Kidney (tissue), 14 donors: ENCODE data around the gene EPHB1. TPM values are rescaled to one million over a fixed set of nuclear protein-coding genes. Genes with fewer than 3 reads are reported as not detected.

Experiments used
- DNase-seq, 5 donors: peaks; one replicate each; pipeline ENCODE4 v3.0.0-alpha.2; 2013 to 2020
- FAIRE-seq: peaks from 2 replicates; lab custom pipeline; 2012; peaks lifted over from hg19 to GRCh38; lab: Jason Lieb, UNC
- H3K27ac ChIP-seq, 2 donors: one replicate each; pipeline ENCODE4 v1.7.0; 2013; ENCODE audit warnings: low read depth in 2 of 2, low read length in 2 of 2, inconsistent platforms in 1 of 2
- H3K27me3 ChIP-seq: one replicate; pipeline ENCODE4 v1.7.1; 2013; ENCODE audit warnings: low read length, inconsistent platforms; ENCODE audit not compliant: control insufficient read depth, insufficient read depth
- H3K36me3 ChIP-seq, 3 donors: one replicate each; pipeline versions ENCODE4 v1.7.0 to v1.7.1; 2013; ENCODE audit warnings: low read length in 3 of 3, control low read depth in 1 of 3, inconsistent platforms in 1 of 3; ENCODE audit not compliant: insufficient read depth in 3 of 3, control insufficient read depth in 2 of 3
- H3K4me1 ChIP-seq, 3 donors: one replicate each; pipeline versions ENCODE4 v1.7.0 to v1.7.1; 2013; ENCODE audit warnings: low read length in 3 of 3, inconsistent platforms in 1 of 3, low read depth in 1 of 3; ENCODE audit not compliant: control insufficient read depth in 2 of 3, insufficient read depth in 2 of 3
- H3K4me3 ChIP-seq, 3 donors: one replicate each; pipeline versions ENCODE4 v1.7.0 to v1.8.1; 2013; ENCODE audit warnings: low read length in 3 of 3, control low read depth in 1 of 3, inconsistent platforms in 1 of 3
- H3K9ac ChIP-seq, 3 donors: one replicate each; pipeline versions ENCODE4 v1.7.0 to v1.7.1; 2013; ENCODE audit warnings: low read length in 3 of 3, control low read depth in 1 of 3, inconsistent platforms in 1 of 3
- H3K9me3 ChIP-seq, 3 donors: one replicate each; pipeline versions ENCODE4 v1.7.0 to v1.7.1; 2013; ENCODE audit warnings: low read length in 3 of 3, control low read depth in 1 of 3, inconsistent platforms in 1 of 3; ENCODE audit not compliant: control insufficient read depth in 2 of 3, insufficient read depth in 1 of 3
- intact Hi-C: fragments of 100-400 bp; cut with DNase I; formaldehyde crosslinking; loops from one replicate; pipeline ENCODE4 v1.11.1; 2022
- polyA plus RNA-seq: library from polyadenylated mRNA; stranded (reverse); fragments of 350-450 nt; fragmentation: Illumina TruSeq; extraction: RNeasy Lipid Tissue Mini Kit (QIAGEN cat#74804); gene quantifications from one replicate; pipeline ENCODE4 v1.2.3, GENCODE V29; 2014; ENCODE audit warnings: low read depth, low replicate concordance; ENCODE audit not compliant: insufficient read depth
- total RNA-seq: library from RNA; stranded (reverse); fragmentation: NEBNext Ultra II Directional; extraction: Animal tissue kit (Norgen Biotek cat#: 25700); gene quantifications from one replicate; pipeline ENCODE4 v1.2.1, GENCODE V29; 2021
- TF ChIP-seq, protein P1 (sequence below): IDR thresholded peaks from 3 replicates; pipeline ENCODE4 v1.5.1; 2012; ENCODE audit warnings: mild to moderate bottlenecking, moderate library complexity, borderline replicate concordance; ENCODE audit not compliant: insufficient read depth; ENCODE audit errors: extremely low read depth
- donor health status: control.
- donor health status: control.
- donor health status: control.
- donor health status: control.
- donor health status: control.
- donor health status: DM: yes; HTN: yes; CAD: no.
- donor health status: Normal renal cell carcinoma (clear cell type).

Gene EPHB1
- total and polyA plus RNA-seq, 2 donors from 2014 or later = 0.39 to 3.2 TPM

DNA sequence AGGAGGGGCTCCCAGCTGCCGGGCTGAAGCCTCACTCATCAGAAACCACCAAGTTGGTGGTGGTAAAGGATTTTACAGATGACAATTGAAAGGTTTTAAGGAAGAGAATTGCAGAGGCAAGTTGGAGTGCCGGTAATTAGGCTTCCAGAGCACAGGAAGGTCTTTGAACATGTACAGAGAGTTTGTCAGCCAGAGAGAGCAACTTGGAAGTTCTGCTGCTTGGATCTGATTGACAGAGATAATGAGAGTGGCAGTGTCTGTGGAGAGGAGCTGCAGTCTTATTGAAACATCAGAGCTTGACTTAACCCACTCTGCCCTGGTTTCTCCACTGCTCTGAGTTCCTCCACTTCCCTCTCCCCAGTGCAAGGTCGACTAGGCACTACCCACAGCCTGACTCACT, 448.6 kb downstream of the EPHB1 start:
- Histone ChIP-seq H3K4me1 (no peaks in the 10 kb centered on the region), H3K36me3 (no peaks in the 10 kb centered on the region), H3K9me3 (no peaks in the 10 kb centered on the region), H3K9ac (no peak overlapping the region), H3K4me3 (no peak overlapping the region), H3K27me3 (no peaks in the 10 kb centered on the region), H3K27ac (no peak overlapping the region)
- no peak for DNase-seq
- FAIRE-seq = no peak
- intact Hi-C loops = no loop called here
- TF ChIP-seq, protein P1, sequence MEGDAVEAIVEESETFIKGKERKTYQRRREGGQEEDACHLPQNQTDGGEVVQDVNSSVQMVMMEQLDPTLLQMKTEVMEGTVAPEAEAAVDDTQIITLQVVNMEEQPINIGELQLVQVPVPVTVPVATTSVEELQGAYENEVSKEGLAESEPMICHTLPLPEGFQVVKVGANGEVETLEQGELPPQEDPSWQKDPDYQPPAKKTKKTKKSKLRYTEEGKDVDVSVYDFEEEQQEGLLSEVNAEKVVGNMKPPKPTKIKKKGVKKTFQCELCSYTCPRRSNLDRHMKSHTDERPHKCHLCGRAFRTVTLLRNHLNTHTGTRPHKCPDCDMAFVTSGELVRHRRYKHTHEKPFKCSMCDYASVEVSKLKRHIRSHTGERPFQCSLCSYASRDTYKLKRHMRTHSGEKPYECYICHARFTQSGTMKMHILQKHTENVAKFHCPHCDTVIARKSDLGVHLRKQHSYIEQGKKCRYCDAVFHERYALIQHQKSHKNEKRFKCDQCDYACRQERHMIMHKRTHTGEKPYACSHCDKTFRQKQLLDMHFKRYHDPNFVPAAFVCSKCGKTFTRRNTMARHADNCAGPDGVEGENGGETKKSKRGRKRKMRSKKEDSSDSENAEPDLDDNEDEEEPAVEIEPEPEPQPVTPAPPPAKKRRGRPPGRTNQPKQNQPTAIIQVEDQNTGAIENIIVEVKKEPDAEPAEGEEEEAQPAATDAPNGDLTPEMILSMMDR = no peak

DNA sequence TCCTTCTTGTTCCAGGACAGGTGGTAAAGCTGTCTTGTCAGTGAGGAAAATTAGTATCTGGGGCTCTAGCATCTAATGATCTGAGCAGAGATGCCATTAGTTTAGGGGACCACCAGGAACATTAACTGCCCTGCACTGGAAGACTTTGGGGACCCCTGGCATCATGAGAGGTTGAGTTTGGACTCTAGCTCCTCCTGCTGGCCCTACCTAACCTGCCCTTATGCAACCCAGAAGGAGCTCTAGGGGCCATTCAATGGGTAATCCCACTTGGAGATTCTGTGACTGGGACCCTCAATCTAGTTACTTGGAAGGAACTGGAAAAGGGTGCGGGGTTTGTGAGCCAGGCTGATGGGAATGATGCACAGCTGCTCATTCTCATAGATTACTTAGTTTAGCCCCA, 451.0 kb downstream of the EPHB1 start:
- FAIRE-seq (no peak), DNase-seq (no peak)
- H3K9me3 ChIP-seq = no peaks in the 10 kb centered on the region
- H3K4me1 ChIP-seq = no peaks in the 10 kb centered on the region
- intact Hi-C loops = no loop called here
- H3K4me3 ChIP-seq = no peak overlapping the region
- TF ChIP-seq, protein P1 = no peak
- H3K9ac ChIP-seq = no peak overlapping the region
- no peak overlapping the region for H3K27ac ChIP-seq
- no peaks in the 10 kb centered on the region for H3K27me3 ChIP-seq
- no peaks in the 10 kb centered on the region for H3K36me3 ChIP-seq

DNA sequence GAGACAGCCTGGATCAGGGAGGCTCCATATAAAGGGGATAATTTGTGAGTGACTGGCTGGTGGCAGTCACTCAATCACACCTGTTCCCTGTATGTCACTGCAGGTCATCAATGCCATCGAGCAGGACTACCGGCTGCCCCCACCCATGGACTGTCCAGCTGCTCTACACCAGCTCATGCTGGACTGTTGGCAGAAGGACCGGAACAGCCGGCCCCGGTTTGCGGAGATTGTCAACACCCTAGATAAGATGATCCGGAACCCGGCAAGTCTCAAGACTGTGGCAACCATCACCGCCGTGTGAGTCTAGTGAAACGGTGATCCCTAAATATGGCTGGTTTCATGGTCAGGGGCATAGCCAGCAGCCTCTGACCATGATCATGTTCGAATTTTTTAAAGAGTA, 453.2 kb downstream of the EPHB1 start:
- H3K4me3 ChIP-seq = no peak overlapping the region
- TF ChIP-seq, protein P1 = no peak
- no peak for FAIRE-seq
- intact Hi-C loops = no loop called here
- H3K4me1 ChIP-seq = no peaks in the 10 kb centered on the region
- H3K9ac ChIP-seq = no peak overlapping the region
- no peak for DNase-seq
- no peaks in the 10 kb centered on the region for H3K27me3 ChIP-seq
- no peaks in the 10 kb centered on the region for H3K9me3 ChIP-seq
- H3K36me3 ChIP-seq = no peaks in the 10 kb centered on the region
- no peak overlapping the region for H3K27ac ChIP-seq

DNA sequence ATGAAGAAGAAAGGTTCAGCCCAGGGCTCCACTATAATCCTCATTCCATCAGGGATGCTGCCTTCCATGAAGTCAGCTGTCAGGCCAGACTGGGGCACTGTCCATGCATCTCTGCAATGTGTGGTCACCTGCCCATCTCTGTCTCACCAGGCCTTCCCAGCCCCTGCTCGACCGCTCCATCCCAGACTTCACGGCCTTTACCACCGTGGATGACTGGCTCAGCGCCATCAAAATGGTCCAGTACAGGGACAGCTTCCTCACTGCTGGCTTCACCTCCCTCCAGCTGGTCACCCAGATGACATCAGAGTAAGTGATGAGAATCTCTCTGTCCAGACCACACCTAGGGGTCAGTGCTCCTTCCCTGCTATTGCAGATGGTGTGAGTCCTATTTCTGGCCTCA, 454.1 kb downstream of the EPHB1 start:
- no peak overlapping the region for H3K9ac ChIP-seq
- H3K27me3 ChIP-seq = no peaks in the 10 kb centered on the region
- no peak overlapping the region for H3K4me3 ChIP-seq
- DNase-seq = no peak
- intact Hi-C loops = no loop called here
- H3K9me3 ChIP-seq = no peaks in the 10 kb centered on the region
- H3K36me3 ChIP-seq = no peaks in the 10 kb centered on the region
- no peak for FAIRE-seq
- no peaks in the 10 kb centered on the region for H3K4me1 ChIP-seq
- no peak overlapping the region for H3K27ac ChIP-seq
- TF ChIP-seq, protein P1 = no peak
